Loucy (cell line): ENCODE results near the gene FIBCD1.

Source experiments
- CTCF ChIP-seq: fragments of 200-600 bp; sonication (generic); conservative IDR thresholded peaks from 2 replicates; pipeline ENCODE4 v1.5.1; 2014; ENCODE audit warnings: mild to moderate bottlenecking, antibody characterized with exemption, low read length
- EZH2phosphoT487 ChIP-seq: fragments of 200-600 bp; IDR thresholded peaks from 2 replicates; pipeline ENCODE4 v1.6.1; 2018; ENCODE audit warnings: antibody characterized with exemption, mild to moderate bottlenecking, moderate library complexity, borderline replicate concordance

- TF ChIP-seq CTCF (no peak), EZH2phosphoT487 (no peak)
Measured at GRCh38 chr9:130982636-130983358, 43.8 kb upstream of the FIBCD1 start.
